K562 (cell line): ENCODE measurements around the gene DIP2C.

Experiments
- HMGXB4 ChIP-seq: sonication (generic); formaldehyde crosslinking; IDR thresholded peaks from 2 replicates; pipeline ENCODE4 v1.8.1; 2023; ENCODE audit warnings: mild to moderate bottlenecking, missing genetic modification reagents
- JUNB ChIP-seq: fragments of 450-650 bp; formaldehyde crosslinking; conservative IDR thresholded peaks from 2 replicates; pipeline ENCODE4 v1.4.0; 2020; ENCODE audit warnings: mild to moderate bottlenecking
- JUND ChIP-seq, 2 experiments: IDR thresholded peaks; 2 replicates in 1 of 2; 3 replicates in 1 of 2; pipeline ENCODE4 v1.6.1; 2011; ENCODE audit warnings: borderline replicate concordance in 2 of 2, low read depth in 2 of 2, low read length in 2 of 2, improper control_type of control experiment in 1 of 2, missing biosample characterization in 1 of 2, missing genetic modification characterization in 1 of 2, missing genetic modification reagents in 1 of 2
- ZFP36 ChIP-seq: fragments of 150-350 bp; IDR thresholded peaks from 2 replicates; pipeline ENCODE4 v1.6.1; 2018; ENCODE audit warnings: low read length, low read depth; ENCODE audit not compliant: partially characterized antibody
- ZFP91 ChIP-seq: sonication (generic); formaldehyde crosslinking; IDR thresholded peaks from 2 replicates; pipeline ENCODE4 v1.8.0; 2022; ENCODE audit warnings: mild to moderate bottlenecking, missing genetic modification reagents
- ZNF232 ChIP-seq: sonication (generic); formaldehyde crosslinking; IDR thresholded peaks from 2 replicates; pipeline ENCODE4 v1.8.0; 2022; ENCODE audit warnings: mild to moderate bottlenecking, missing genetic modification reagents

- TF ChIP-seq JUNB (CRISPR knock-in tag) (no peak), HMGXB4 (no peak), ZNF232 (CRISPR knock-in tag) (no peak), ZFP91 (CRISPR knock-in tag) (no peak), JUND (IDR thresholded peaks at IDR 0.05; ENCODE audit: borderline replicate concordance, low read depth, low read length) (no peak), JUND (tag; IDR thresholded peaks at IDR 0.05; ENCODE audit: borderline replicate concordance, low read depth, low read length) (no peak), ZFP36 (no peak)
Observed at GRCh38 chr10:689452-690371, at the start of gene DIP2C.
